Natural killer cell (primary cell): Measurements from ENCODE around the gene PTPN6. TPM values are rescaled to one million over a fixed set of nuclear protein-coding genes. Genes with fewer than 3 reads are reported as not detected.

Source experiments
- ATAC-seq, 3 donors: fragments of 150-1000 bp in 2 of 3; fragments of 200-7000 bp in 1 of 3; cut with Tn5 transposase; 1 replicate in 1 of 3; 2 replicates in 2 of 3; pipeline ENCODE4 v1.10.0; 2021; ENCODE audit warnings: mild to moderate bottlenecking in 2 of 3, moderate library complexity in 2 of 3
- DNase-seq, 2 donors: peaks; one replicate each; pipeline versions ENCODE4 v3.0.0 to v3.0.0-alpha.2; 2013 to 2021; ENCODE audit warnings: mixed read lengths in 1 of 2
- H3K27ac ChIP-seq: one replicate; pipeline ENCODE4 v1.5.1; 2013; ENCODE audit warnings: mild to moderate bottlenecking, low read length
- H3K27me3 ChIP-seq: one replicate; pipeline ENCODE4 v1.6.1; 2013; ENCODE audit warnings: low read length; ENCODE audit not compliant: control insufficient read depth, insufficient read depth
- H3K36me3 ChIP-seq: one replicate; pipeline ENCODE4 v1.6.1; 2013; ENCODE audit warnings: low read length; ENCODE audit not compliant: control insufficient read depth, insufficient read depth
- H3K4me1 ChIP-seq: one replicate; pipeline ENCODE4 v1.6.1; 2013; ENCODE audit warnings: low read length; ENCODE audit not compliant: control insufficient read depth, insufficient read depth
- H3K4me3 ChIP-seq: one replicate; pipeline ENCODE4 v1.5.1; 2013; ENCODE audit warnings: low read length
- H3K9me3 ChIP-seq: one replicate; pipeline ENCODE4 v1.6.1; 2013; ENCODE audit warnings: low read length; ENCODE audit not compliant: control insufficient read depth, insufficient read depth
- H3K27ac Mint-ChIP-seq, 2 donors: one replicate each; pipeline ENCODE4 v1.8.0; 2022; ENCODE audit warnings: mild to moderate bottlenecking in 2 of 2, mixed read lengths in 2 of 2, moderate library complexity in 1 of 2
- H3K27me3 Mint-ChIP-seq, 2 donors: one replicate each; pipeline ENCODE4 v1.8.0; 2022; ENCODE audit warnings: low read depth in 2 of 2, mixed read lengths in 2 of 2
- H3K36me3 Mint-ChIP-seq: one replicate; pipeline ENCODE4 v1.8.0; 2022; ENCODE audit warnings: mixed read lengths
- H3K4me1 Mint-ChIP-seq, 2 donors: one replicate each; pipeline ENCODE4 v1.8.0; 2022; ENCODE audit warnings: mixed read lengths in 2 of 2
- H3K4me3 Mint-ChIP-seq: one replicate; pipeline ENCODE4 v1.8.0; 2022; ENCODE audit warnings: mild to moderate bottlenecking, moderate library complexity, mixed read lengths
- H3K9me3 Mint-ChIP-seq, 2 donors: one replicate each; pipeline ENCODE4 v1.8.0; 2022; ENCODE audit warnings: mixed read lengths in 2 of 2
- CTCF ChIP-seq: fragments of 200-600 bp; IDR thresholded peaks from one replicate; pipeline ENCODE4 v1.8.0; 2022; ENCODE audit warnings: antibody characterized with exemption
- WGBS: methylation state at CpG from one replicate; pipeline ENCODE4 v1.1.7; 2013; ENCODE audit warnings: missing lambda C conversion rate; ENCODE audit not compliant: insufficient coverage; 5-methylcytosine and 5-hydroxymethylcytosine counted together
- intact Hi-C: fragments of 100-400 bp; cut with micrococcal nuclease; formaldehyde crosslinking; loops from one replicate; pipeline ENCODE4 v1.14.2; 2022
- total RNA-seq, 4 donors: library from RNA; stranded (reverse); fragments of 120-200 nt in 1 of 4; gene quantifications; one replicate each; pipeline versions ENCODE4 v1.2.3 to v1.2.4, GENCODE V29; 2013 to 2022

PTPN6 gene
- total RNA-seq, 3 donors from 2014 or later (not counting 1 experiment from before 2014, with no cell fraction given): 279 to 357 (median 312) TPM

GRCh38 chr12:6952863-6953441, 1.8 kb downstream of the PTPN6 start:
- Histone ChIP-seq H3K4me1 (peaks cover 89% of the 10 kb centered on the region), H3K36me3 (peaks cover 47% of the 10 kb centered on the region), H3K27me3 (no peaks in the 10 kb centered on the region), H3K4me3 (peak overlapping the region; percentile 93), H3K9me3 (no peaks in the 10 kb centered on the region), H3K27ac (peak overlapping the region; percentile 96)
- TF ChIP-seq CTCF: no peak
- no peaks in the 10 kb centered on the region for H3K27me3 Mint-ChIP-seq
- H3K4me3 Mint-ChIP-seq: peak overlapping the region; percentile 91
- peaks cover 84 to 98% of the 10 kb centered on the region in 2 donors for H3K4me1 Mint-ChIP-seq
- 8% methylated on average over 15 of the region's 15 CpGs for WGBS
- H3K27ac Mint-ChIP-seq: peak overlapping the region; percentile 98 to 99
- no peaks in the 10 kb centered on the region for H3K36me3 Mint-ChIP-seq
- H3K9me3 Mint-ChIP-seq: no peaks in the 10 kb centered on the region
- ATAC-seq: no peak
- DNase-seq: no peak
- intact Hi-C loops: loop anchor here (1.0 to 5.0 kb wide), 2 partner anchors 8 to 64 kb away; partner anchors contain the start of gene LPCAT3

DNA sequence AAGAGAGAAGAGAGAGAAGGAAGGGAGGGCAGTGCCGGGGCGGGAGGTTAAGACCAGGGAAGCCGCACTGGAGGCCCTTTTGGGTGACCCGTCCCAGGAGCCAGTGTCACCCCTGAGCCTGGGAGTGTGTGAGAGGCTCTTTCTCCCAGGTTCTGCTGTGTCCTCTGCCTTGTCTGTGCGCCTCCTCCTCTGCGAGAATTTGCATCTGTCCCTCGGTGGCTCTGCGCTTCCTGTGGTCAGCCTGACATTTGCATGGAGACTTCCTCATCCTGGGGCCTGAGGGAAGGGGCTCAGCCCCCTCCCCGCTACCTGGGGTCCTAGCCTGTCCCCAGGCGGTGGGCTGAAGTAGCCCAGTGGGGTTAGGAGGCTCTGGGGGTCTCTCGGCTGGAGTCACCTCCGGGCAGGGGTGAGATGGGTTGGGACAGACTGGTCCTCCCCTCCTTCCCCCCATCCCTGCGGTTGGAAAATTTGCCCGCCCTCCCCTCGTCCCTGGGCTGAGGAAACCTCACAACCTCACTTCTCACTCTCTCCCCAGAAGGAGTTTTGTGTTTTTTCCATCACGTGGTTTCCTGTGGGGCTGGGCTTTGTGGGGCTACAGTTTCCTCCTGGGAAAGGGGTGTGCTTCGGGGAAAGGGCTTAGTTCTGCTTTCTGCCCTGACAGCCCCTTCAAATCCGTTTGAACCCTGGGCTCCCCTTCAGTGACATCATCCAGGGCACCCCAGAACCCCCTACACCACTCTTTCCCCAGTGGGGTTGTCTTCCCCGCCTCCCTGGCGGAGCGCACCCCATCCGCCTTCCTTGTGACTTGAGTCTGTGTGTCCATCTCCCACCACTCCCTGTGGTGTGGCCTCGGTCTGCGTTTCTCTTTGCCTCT, 2.5 kb downstream of the PTPN6 start:
- no peak for TF ChIP-seq CTCF
- Mint-ChIP-seq H3K4me3 (peak overlapping the region; percentile 91), H3K9me3 (no peaks in the 10 kb centered on the region), H3K27ac (peak overlapping the region; percentile 98 to 99), H3K27me3 (no peaks in the 10 kb centered on the region), H3K4me1 (peaks cover 84 to 98% of the 10 kb centered on the region in 2 donors), H3K36me3 (no peaks in the 10 kb centered on the region)
- peaks cover 90% of the 10 kb centered on the region for H3K4me1 ChIP-seq
- H3K9me3 ChIP-seq: no peaks in the 10 kb centered on the region
- peak overlapping the region; percentile 96 for H3K27ac ChIP-seq
- H3K36me3 ChIP-seq: peaks cover 54% of the 10 kb centered on the region
- H3K4me3 ChIP-seq: peak overlapping the region; percentile 93
- peak; percentile 19 to 54 (median 25) for ATAC-seq
- intact Hi-C loops: loop anchor here (5.0 kb wide), 1 partner anchor 64 kb away; the partner anchor contains the start of gene LPCAT3
- DNase-seq: peak; percentile 70 to 89
- WGBS: under 1% methylated on average over 18 of the region's 24 CpGs
- H3K27me3 ChIP-seq: no peaks in the 10 kb centered on the region

- H3K27ac Mint-ChIP-seq: peak overlapping the region; percentile 98 to 99
- peak overlapping the region; percentile 91 for H3K4me3 Mint-ChIP-seq
- H3K9me3 ChIP-seq: no peaks in the 10 kb centered on the region
- intact Hi-C loops: loop anchor here (5.0 kb wide), 1 partner anchor 63 kb away; the partner anchor contains the start of gene LPCAT3
- ATAC-seq: no peak
- H3K27me3 Mint-ChIP-seq: no peaks in the 10 kb centered on the region
- peak overlapping the region; percentile 96 for H3K27ac ChIP-seq
- WGBS: 36% methylated on average over 21 of the region's 21 CpGs
- no peak for TF ChIP-seq CTCF
- peaks cover 56% of the 10 kb centered on the region for H3K36me3 ChIP-seq
- H3K27me3 ChIP-seq: no peaks in the 10 kb centered on the region
- peaks cover 90% of the 10 kb centered on the region for H3K4me1 ChIP-seq
- DNase-seq: peak in 1 of 2 donors; percentile 43
- H3K4me3 ChIP-seq: peak overlapping the region; percentile 93
- H3K36me3 Mint-ChIP-seq: no peaks in the 10 kb centered on the region
- H3K4me1 Mint-ChIP-seq: peaks cover 83 to 98% of the 10 kb centered on the region in 2 donors
- H3K9me3 Mint-ChIP-seq: no peaks in the 10 kb centered on the region
Measured at GRCh38 chr12:6954316-6955107, 3.4 kb downstream of the PTPN6 start.
